GM12864 (cell line): ENCODE results near the gene EDIL3.

Source experiments
- DNase-seq: peaks from one replicate; pipeline ENCODE4 v3.0.0-alpha.2; 2011; ENCODE audit warnings: low read depth
- H3K4me3 ChIP-seq: 2 replicates; pipeline ENCODE4 v1.5.1; 2011; ENCODE audit warnings: mild to moderate bottlenecking, low read depth, low read length, control low read depth
- TF ChIP-seq, protein P1 (sequence below): IDR thresholded peaks from 2 replicates; pipeline ENCODE4 v1.5.1; 2011; ENCODE audit warnings: low read depth, mild to moderate bottlenecking, moderate library complexity, low read length, control low read depth, inconsistent platforms; ENCODE audit errors: missing control alignments

EDIL3 gene

DNA sequence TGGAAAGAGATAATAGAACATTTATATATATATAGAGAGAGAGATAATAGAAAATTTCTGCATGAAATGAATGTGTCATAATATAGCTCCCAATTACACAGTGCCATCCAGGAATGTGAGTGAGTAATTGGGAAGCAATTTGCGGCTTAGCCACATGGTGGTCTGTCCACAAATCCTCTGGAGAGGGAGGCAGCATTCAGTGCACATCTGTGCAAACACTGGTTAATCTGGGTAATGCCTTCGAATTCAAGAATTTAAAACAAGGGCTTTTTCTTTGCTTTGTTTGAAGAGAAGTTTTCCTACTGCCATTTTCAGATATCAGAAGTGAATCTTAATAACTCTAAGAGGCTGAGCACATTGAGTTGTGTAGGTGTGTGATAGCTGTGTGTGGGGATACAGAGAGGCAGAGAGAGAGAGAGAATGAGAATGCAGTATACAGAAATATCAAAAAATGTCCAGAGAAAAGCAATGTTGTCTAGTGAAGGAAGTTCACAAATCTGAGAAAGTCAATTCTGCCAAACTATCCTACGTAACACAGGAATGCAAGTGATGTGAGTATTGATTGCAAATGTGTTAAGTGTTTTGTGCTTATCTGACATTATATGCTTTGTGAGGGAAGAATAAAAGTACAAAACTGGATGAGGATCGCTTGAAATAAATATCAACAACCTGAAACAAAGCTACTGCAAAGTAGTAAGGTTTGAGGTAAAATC is 134.6 kb downstream of the EDIL3 start:
- TF ChIP-seq, protein P1, sequence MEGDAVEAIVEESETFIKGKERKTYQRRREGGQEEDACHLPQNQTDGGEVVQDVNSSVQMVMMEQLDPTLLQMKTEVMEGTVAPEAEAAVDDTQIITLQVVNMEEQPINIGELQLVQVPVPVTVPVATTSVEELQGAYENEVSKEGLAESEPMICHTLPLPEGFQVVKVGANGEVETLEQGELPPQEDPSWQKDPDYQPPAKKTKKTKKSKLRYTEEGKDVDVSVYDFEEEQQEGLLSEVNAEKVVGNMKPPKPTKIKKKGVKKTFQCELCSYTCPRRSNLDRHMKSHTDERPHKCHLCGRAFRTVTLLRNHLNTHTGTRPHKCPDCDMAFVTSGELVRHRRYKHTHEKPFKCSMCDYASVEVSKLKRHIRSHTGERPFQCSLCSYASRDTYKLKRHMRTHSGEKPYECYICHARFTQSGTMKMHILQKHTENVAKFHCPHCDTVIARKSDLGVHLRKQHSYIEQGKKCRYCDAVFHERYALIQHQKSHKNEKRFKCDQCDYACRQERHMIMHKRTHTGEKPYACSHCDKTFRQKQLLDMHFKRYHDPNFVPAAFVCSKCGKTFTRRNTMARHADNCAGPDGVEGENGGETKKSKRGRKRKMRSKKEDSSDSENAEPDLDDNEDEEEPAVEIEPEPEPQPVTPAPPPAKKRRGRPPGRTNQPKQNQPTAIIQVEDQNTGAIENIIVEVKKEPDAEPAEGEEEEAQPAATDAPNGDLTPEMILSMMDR = no peak
- no peak for DNase-seq
- H3K4me3 ChIP-seq = no peak overlapping the region

DNA sequence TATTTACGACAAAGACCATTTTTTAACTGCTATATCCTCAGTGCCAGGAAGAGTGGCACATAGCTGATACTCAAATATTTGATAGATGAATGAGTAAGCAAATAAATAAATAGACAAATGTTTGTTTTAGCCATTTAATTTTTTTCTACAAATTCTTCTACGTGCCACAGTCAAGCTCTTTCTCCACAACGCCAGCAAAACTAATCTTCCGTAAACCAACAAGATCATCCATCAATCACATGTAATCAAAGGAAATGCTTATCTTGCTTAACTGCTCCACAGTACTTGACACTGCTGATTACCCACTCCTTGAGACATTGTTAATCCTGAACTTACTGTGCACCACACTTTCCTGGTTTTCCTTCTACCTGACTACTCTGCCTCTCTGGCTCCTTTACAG is 136.7 kb downstream of the EDIL3 start:
- no peak overlapping the region for H3K4me3 ChIP-seq
- TF ChIP-seq, protein P1 = no peak
- no peak for DNase-seq

DNA sequence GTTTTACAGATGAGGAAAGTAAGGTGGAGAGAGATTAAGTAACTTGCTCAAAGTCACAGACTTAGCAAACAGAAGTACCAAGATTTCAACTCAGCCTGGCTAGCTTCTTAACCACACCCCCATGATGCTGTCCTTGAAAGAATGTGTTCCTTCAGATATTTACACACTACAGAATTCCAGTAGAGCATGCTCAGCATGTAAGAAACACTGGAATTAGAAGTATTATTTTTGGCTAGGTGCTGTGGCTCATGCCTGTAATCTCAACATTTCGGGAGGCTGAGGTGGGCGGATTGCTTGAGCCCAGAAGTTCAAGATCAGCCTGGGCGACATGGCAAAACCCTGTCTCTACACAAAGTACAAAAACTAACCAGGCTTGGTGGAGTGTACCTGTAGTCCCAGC is 142.4 kb downstream of the EDIL3 start:
- H3K4me3 ChIP-seq = no peak overlapping the region
- DNase-seq = no peak
- TF ChIP-seq, protein P1 = no peak

DNA sequence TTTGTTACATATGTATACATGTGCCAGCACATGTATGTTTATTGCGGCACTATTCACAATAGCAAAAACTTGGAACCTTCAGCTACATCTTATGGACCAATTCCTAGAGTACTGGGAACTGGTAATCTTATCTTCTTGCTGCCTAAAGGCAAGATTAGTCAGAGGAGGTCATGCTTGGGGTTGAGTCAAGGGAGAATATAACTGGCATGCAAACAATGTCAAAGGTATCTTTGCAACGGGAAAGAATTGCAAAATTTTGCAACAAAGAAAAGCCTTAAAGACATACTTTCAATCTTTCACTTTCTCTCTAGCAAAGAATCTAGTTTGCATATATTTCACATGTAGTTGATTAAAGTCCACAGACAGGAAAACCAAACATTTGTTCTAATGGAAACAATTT is 145.2 kb downstream of the EDIL3 start:
- DNase-seq = no peak
- TF ChIP-seq, protein P1 = no peak
- H3K4me3 ChIP-seq = no peak overlapping the region

DNA sequence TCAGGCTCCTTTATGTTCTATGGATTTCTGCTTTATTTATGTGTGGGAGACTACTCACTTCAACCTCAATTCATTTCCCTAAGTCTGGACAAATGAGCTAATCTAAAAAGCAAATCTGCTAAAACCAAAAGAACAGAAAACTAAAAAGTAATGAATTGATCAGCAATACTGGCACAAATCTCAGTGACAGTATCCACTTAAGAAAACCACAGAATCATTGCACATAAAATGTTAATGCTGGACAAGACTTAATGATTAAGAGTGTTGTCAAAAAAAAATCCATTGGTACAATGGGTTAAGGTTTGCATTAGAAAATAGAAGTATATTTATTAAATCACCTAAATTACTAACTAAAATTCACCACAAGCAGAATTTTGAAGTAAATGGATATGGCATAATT is 147.6 kb downstream of the EDIL3 start:
- no peak overlapping the region for H3K4me3 ChIP-seq
- TF ChIP-seq, protein P1 = no peak
- no peak for DNase-seq

DNA sequence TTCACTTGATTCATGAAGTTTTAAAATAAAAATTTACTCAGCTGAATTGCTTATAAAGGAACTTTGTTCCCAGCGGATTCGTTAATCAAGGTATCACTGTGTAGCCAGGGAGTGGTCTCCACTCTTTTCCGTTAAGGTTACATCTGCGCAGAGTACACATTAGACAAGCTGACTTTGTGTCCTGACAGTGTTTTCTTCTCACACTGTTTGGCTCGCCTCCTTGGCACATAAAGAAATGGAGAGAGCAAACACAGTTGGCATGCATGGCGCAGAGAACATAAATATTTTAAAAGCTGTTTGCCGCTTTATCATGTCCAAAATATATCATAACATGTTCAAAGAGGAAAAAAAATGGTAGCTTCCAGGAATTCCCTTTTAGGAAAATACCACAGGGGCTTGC is 153.2 kb downstream of the EDIL3 start:
- no peak overlapping the region for H3K4me3 ChIP-seq
- DNase-seq = no peak
- TF ChIP-seq, protein P1 = no peak

DNA sequence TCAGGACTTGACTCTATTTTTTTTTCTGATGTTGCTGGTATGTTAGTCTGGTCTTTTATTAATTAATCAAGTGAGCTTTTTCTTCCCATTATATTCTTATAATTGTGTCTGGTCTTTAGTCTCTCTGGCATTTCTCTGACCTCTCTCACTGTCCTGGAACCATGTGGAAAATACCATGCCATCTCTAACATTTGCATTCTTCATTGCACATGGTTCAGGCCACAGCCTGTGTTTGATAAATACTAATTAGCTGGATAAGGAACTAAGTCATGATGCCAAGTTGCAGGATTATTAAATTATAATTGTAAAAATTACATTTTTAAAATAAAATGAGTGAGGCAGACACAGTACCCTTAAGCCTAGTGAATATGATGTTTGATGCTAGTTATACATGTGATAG is 155.6 kb downstream of the EDIL3 start:
- H3K4me3 ChIP-seq = no peak overlapping the region
- no peak for DNase-seq
- TF ChIP-seq, protein P1 = no peak
